VCaP (cell line): ENCODE measurements around the gene SLC36A4.

Experiments used
- H3K27ac ChIP-seq: fragments of 450-650 bp; 2 replicates; pipeline ENCODE4 v1.5.1; 2017
- TF ChIP-seq, protein P1 (sequence below): fragments of 450-650 bp; conservative IDR thresholded peaks from 2 replicates; pipeline ENCODE4 v1.5.1; 2017; ENCODE audit warnings: mild to moderate bottlenecking, moderate library complexity

The SLC36A4 gene

DNA sequence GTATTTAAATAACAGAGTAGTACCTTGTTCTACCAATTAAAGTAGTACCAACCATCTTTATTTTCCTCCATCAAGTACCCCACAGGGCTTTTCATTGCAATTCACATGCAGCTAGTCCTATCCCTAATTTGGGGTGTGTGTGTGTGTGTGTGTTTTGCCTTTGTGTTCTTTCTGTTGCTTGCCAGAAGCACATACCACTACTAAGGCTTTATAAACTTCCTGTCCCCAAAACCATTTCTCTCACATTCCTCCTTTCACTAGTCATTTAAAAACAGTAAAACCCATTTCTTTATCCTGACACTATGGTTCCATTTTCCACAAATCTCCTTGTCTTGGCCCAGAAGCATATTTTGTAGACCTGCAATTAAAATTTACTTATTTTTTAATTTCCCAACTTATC, 54.6 kb downstream of the SLC36A4 start:
- H3K27ac ChIP-seq: no peak overlapping the region
- TF ChIP-seq, protein P1, sequence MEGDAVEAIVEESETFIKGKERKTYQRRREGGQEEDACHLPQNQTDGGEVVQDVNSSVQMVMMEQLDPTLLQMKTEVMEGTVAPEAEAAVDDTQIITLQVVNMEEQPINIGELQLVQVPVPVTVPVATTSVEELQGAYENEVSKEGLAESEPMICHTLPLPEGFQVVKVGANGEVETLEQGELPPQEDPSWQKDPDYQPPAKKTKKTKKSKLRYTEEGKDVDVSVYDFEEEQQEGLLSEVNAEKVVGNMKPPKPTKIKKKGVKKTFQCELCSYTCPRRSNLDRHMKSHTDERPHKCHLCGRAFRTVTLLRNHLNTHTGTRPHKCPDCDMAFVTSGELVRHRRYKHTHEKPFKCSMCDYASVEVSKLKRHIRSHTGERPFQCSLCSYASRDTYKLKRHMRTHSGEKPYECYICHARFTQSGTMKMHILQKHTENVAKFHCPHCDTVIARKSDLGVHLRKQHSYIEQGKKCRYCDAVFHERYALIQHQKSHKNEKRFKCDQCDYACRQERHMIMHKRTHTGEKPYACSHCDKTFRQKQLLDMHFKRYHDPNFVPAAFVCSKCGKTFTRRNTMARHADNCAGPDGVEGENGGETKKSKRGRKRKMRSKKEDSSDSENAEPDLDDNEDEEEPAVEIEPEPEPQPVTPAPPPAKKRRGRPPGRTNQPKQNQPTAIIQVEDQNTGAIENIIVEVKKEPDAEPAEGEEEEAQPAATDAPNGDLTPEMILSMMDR: no peak

DNA sequence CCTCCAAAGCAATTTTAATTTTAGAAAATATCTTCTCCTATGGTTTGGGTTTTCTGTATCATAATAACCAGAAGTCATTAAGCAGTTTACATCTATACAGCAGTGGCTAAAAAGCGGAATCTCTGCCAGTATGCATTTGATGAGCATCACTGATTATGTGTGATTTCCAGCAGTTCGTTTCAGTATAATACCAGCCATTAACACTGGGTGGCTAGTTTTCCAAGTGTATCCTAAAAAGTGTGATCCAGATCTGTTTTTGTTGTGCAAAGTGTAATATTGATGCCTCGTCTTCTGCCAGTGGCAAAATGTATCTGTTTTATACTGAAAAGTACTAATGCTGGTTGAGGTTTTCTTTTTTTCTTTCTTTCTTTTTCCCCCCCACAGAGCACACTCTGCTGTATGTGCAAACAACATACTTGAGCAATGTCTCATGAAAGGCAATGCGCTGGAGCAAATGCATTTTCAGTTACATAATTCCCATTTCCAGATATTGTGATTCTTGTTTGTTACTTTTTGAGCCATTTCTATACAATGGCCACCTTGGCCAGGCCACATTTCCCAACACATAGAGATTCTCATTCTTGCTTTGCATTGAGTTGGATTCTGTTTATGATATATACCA, 64.2 kb downstream of the SLC36A4 start:
- TF ChIP-seq, protein P1: no peak; the same call in 1 of the 2 replicates

DNA sequence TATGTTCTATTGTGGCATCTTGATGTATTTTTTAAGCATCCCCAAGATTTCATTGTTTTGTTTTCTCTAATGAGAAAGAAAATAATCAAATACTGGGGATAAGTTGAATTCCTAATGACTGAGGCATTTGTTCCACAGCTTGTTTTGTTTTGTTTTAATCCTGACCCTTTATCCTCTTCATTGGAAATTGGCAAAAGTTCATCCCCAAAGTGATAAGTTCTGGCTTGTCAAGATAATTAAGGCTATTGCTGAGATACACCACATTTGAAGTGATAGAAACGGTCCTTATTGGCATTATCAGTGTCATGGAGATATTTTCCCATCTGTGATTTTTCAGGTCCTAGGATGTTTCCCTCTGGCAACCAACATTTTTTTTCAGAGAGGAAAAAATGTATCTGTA, 65.0 kb downstream of the SLC36A4 start:
- no peak overlapping the region for H3K27ac ChIP-seq
- TF ChIP-seq, protein P1: no peak

More for the DNA sequence above, 64.2 kb downstream of the SLC36A4 start:
- H3K27ac ChIP-seq: no peak overlapping the region

DNA sequence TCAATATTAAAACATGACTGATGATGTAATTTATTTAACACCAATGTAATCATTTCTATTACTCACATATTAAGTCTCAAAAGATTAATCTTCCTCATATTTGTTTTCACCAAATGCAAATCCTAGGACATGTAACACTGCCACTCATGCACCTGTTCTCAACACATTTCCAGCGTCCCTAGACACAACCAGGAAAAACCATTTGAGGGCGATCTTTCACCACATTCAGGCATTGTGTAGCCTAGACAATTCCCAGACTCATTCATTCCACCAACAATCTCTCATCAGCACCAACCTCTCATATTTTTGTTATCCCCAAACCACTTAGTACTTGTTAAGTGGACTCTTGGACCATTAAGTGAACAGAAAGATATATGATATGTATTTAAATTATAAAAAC, 66.1 kb downstream of the SLC36A4 start:
- TF ChIP-seq, protein P1: peak; percentile 36; the same call in 1 of the 2 replicates
- H3K27ac ChIP-seq: no peak overlapping the region

DNA sequence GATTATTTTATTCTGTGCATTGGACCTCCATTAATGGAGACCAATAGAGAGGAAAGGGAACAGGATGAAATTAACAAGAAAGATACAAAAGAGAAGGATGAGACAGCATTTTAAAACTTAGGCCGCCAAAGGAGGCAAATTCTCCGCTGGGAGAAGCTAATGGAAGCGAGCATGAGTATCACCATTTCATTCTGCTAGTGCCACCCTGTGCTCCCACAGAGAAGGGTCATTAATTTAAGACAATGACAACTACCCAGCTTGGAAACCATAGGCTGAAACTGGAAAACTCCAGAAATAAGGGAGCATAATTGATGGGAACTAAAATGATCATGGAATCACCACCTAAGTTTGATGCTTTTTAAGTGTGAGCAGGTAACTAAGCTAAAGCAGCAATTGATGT, 69.2 kb downstream of the SLC36A4 start:
- TF ChIP-seq, protein P1: no peak
- H3K27ac ChIP-seq: no peak overlapping the region

DNA sequence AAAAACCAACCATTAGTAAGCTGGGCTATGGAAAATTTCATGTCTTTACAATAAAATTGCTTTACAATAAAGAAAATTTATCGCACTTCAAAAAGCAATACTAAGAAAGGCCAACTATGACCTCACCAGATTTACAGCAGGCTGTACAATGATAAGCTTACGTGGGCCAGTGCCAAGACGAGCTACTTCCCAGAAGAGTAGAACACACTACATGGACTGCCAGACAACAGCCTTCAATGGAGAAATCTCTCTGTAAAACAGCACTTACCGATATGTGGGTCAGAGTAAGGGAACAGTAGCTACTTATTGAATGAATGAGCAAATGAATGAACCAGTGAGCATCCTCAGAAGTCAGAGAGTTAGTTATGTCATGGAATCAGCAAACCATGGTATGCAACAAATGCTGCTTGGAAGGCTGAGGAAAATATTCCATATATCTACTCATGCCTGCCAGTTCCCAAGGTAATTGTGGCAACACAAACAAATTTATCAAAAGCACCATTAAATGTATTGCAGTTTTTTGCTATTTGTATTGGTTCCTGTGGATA, 74.4 kb downstream of the SLC36A4 start:
- TF ChIP-seq, protein P1: no peak

DNA sequence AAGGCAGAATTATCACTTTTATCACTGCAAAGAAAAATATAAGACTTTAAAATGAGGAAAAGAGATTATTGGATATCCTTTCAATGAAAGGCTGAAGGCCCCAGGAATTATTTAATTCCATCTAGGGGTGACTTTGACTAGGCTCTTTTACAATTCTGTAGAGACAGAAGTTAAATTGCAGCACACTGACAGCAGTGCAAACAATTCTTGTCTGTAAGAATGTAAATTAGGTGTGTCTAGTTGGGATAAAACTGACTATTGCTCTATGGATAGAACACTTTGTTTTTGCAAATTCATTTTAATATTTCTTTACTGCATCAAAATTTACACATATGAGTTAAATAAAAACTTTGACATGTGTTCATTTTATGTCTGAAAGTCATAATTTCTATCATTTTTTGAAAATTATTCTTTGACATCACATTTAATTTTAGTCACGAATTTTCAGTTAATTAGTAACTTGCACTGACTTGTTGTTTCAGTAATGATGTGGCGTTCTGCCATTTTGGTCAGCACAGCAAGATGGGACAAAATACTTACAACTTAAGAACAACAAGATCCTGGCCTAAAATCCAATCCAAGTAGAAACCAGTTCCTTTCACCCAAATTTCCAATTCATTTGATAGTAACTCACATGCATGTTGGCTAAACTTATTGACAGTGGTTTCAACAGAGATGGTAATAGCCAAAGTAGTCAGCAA, 75.1 kb downstream of the SLC36A4 start:
- no peak overlapping the region for H3K27ac ChIP-seq
- TF ChIP-seq, protein P1: no peak

More for the DNA sequence above, 74.4 kb downstream of the SLC36A4 start:
- H3K27ac ChIP-seq: no peak overlapping the region
